Right lobe of liver (tissue), 4 donors: Measurements from ENCODE around the gene PLXNA3.

Experiments used
- CTCF ChIP-seq, 4 donors: fragments of 200-600 bp in 3 of 4; fragments of 450-650 bp in 1 of 4; IDR thresholded peaks; one replicate each; pipeline versions ENCODE4 v1.5.1 to v1.8.0; 2016 to 2022; ENCODE audit warnings: antibody characterized with exemption in 4 of 4, mild to moderate bottlenecking in 2 of 4
- POLR2A ChIP-seq: fragments of 450-650 bp; IDR thresholded peaks from one replicate; pipeline ENCODE4 v1.6.1; 2017; ENCODE audit warnings: antibody characterized with exemption, mild to moderate bottlenecking
- donor health status: DM: no; HTN: no; CAD: no.
- donor health status: DM: no; HTN: no; CAD: no.
- donor health status: DM: no; HTN: yes; CAD: no.

- no peak for TF ChIP-seq CTCF (IDR thresholded peaks at IDR 0.05)
- no peak for TF ChIP-seq POLR2A
Measured at GRCh38 chrX:154441984-154442707, 15.9 kb upstream of the PLXNA3 start.
